ENCODE data around the gene CELSR1.

DNA sequence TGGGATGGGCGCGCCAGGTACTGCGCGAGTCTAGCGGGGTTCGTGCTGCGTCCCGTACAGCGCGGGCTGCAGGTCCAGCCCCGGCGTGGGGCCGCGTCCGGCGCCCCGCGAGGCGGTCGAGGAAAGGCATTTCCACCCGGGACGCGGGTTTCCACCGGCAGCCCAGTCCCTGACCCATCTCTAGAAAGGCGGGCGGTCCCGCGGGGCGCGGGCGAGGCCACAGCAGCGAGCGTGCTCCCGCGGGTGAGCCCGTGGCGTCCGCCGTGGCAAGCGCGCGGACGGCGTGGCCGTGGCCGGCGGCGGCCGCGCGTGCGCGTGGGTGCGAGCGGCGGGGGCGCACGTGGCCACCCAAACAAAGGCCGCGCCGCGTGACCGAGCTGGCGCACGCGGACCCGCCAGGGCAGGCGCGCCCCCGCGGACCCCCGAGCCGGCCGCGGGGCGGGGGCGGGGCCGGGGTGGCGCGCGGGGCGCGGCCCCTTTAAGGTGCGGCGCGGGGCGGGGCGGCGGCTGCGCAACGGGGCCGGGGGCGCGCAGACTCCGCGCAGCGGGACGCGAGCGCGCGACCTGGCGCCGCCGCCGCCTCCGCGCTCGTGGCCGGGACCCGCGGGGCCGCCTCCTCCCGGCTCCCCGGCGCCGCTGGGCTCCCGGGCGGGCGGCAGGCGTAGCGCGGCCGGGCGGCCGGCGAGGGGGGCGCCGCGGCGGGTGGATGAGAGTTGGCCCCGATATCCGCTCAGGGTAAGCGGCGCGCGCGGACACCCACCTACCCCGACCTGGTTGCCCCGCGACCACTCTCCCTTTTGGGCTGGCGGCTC is 39.3 kb upstream of the CELSR1 start:
- TF ChIP-seq, protein P1, sequence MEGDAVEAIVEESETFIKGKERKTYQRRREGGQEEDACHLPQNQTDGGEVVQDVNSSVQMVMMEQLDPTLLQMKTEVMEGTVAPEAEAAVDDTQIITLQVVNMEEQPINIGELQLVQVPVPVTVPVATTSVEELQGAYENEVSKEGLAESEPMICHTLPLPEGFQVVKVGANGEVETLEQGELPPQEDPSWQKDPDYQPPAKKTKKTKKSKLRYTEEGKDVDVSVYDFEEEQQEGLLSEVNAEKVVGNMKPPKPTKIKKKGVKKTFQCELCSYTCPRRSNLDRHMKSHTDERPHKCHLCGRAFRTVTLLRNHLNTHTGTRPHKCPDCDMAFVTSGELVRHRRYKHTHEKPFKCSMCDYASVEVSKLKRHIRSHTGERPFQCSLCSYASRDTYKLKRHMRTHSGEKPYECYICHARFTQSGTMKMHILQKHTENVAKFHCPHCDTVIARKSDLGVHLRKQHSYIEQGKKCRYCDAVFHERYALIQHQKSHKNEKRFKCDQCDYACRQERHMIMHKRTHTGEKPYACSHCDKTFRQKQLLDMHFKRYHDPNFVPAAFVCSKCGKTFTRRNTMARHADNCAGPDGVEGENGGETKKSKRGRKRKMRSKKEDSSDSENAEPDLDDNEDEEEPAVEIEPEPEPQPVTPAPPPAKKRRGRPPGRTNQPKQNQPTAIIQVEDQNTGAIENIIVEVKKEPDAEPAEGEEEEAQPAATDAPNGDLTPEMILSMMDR (conservative IDR thresholded peaks at IDR 0.05 in 1 of 2, IDR thresholded peaks at IDR 0.05 in 1 of 2; ENCODE audit: low read depth in 1 of 2, low read length in 2 of 2): no peak
- TF ChIP-seq EZH2 (IDR thresholded peaks at IDR 0.05; ENCODE audit: low read length, missing control alignments): no peak
